Stomach (tissue), 4 donors: ENCODE data around the gene PEPD.

Experiments used
- CTCF ChIP-seq, 7 experiments: fragments of 450-650 bp in 4 of 7; fragments of 200-600 bp in 3 of 7; sonication (generic) in 3 of 7; IDR thresholded peaks; one replicate each; pipeline ENCODE4 v1.5.1; 2016 to 2019; ENCODE audit warnings: antibody characterized with exemption in 7 of 7, control low read depth in 2 of 7, mild to moderate bottlenecking in 1 of 7
- POLR2A ChIP-seq, 4 donors: fragments of 450-650 bp; IDR thresholded peaks; one replicate each; pipeline ENCODE4 v1.6.1; 2016; ENCODE audit warnings: antibody characterized with exemption in 4 of 4, control low read depth in 2 of 4, mild to moderate bottlenecking in 1 of 4, moderate library complexity in 1 of 4

GRCh38 chr19:33569821-33570220 lies 48.2 kb upstream of the PEPD start:
- no peak for TF ChIP-seq POLR2A (IDR thresholded peaks at IDR 0.05)
- TF ChIP-seq CTCF (IDR thresholded peaks at IDR 0.05): no peak
